Calu3 (cell line): ENCODE data around the gene ST6GALNAC3. TPM values are rescaled to one million over a fixed set of nuclear protein-coding genes. Genes with fewer than 3 reads are reported as not detected.

Experiments used
- BruUV-seq: library from RNA; stranded (reverse); fragments of 400-500 nt; replicated peaks from 2 replicates; lab custom pipeline; 2021; lab: Mats Ljungman, UMichigan
- CTCF ChIA-PET: fragments of 300-600 bp; sonication (Branson Sonifier 250); formaldehyde crosslinking; loops from one replicate; lab custom pipeline; 2022; ENCODE audit warnings: antibody characterized with exemption; lab: Charles Lee
- DNase-seq: peaks from one replicate; pipeline ENCODE4 v3.0.0; 2022
- H3K27ac Mint-ChIP-seq: one replicate; pipeline ENCODE4 v1.8.0; 2022; ENCODE audit warnings: mixed read lengths; ENCODE audit not compliant: unreplicated experiment
- H3K27me3 Mint-ChIP-seq: one replicate; pipeline ENCODE4 v1.8.0; 2022; ENCODE audit warnings: mixed read lengths; ENCODE audit not compliant: unreplicated experiment
- H3K36me3 Mint-ChIP-seq: one replicate; pipeline ENCODE4 v1.8.0; 2022; ENCODE audit warnings: mild to moderate bottlenecking, moderate library complexity, mixed read lengths; ENCODE audit not compliant: insufficient read depth, unreplicated experiment
- H3K4me1 Mint-ChIP-seq: one replicate; pipeline ENCODE4 v1.8.0; 2022; ENCODE audit warnings: mild to moderate bottlenecking, low read depth, mixed read lengths; ENCODE audit not compliant: unreplicated experiment
- H3K4me3 Mint-ChIP-seq: one replicate; pipeline ENCODE4 v1.8.0; 2022; ENCODE audit warnings: mild to moderate bottlenecking, low read depth, moderate library complexity, mixed read lengths; ENCODE audit not compliant: unreplicated experiment
- H3K9me3 Mint-ChIP-seq: one replicate; pipeline ENCODE4 v1.8.0; 2022; ENCODE audit warnings: low read depth, mixed read lengths; ENCODE audit not compliant: unreplicated experiment
- intact Hi-C: fragments of 100-400 bp; cut with micrococcal nuclease; formaldehyde crosslinking; loops from one replicate; pipeline ENCODE4 v1.10.0; 2022; ENCODE audit not compliant: unreplicated experiment
- total RNA-seq: library from RNA; stranded (reverse); gene quantifications from 2 replicates; pipeline ENCODE4 v1.2.3, GENCODE V29; 2022
- TF ChIP-seq, protein P1 (sequence below): fragments of 200-600 bp; IDR thresholded peaks from one replicate; pipeline ENCODE4 v1.8.0; 2022; ENCODE audit warnings: antibody characterized with exemption; ENCODE audit not compliant: unreplicated experiment

Gene ST6GALNAC3
- total RNA-seq, 1 experiment from 2014 or later, result 0.87 TPM

- no peak for DNase-seq
- no peaks in the 10 kb centered on the region for H3K36me3 Mint-ChIP-seq
- TF ChIP-seq, protein P1, sequence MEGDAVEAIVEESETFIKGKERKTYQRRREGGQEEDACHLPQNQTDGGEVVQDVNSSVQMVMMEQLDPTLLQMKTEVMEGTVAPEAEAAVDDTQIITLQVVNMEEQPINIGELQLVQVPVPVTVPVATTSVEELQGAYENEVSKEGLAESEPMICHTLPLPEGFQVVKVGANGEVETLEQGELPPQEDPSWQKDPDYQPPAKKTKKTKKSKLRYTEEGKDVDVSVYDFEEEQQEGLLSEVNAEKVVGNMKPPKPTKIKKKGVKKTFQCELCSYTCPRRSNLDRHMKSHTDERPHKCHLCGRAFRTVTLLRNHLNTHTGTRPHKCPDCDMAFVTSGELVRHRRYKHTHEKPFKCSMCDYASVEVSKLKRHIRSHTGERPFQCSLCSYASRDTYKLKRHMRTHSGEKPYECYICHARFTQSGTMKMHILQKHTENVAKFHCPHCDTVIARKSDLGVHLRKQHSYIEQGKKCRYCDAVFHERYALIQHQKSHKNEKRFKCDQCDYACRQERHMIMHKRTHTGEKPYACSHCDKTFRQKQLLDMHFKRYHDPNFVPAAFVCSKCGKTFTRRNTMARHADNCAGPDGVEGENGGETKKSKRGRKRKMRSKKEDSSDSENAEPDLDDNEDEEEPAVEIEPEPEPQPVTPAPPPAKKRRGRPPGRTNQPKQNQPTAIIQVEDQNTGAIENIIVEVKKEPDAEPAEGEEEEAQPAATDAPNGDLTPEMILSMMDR, result no peak
- CTCF ChIA-PET, result no interaction called here
- no peak overlapping the region for H3K4me3 Mint-ChIP-seq
- no TSS peak for BruUV-seq
- intact Hi-C loops, result no loop called here
- no peaks in the 10 kb centered on the region for H3K27me3 Mint-ChIP-seq
- H3K27ac Mint-ChIP-seq, result no peak overlapping the region
- H3K4me1 Mint-ChIP-seq, result no peaks in the 10 kb centered on the region
- peaks cover 3% of the 10 kb centered on the region for H3K9me3 Mint-ChIP-seq
Observed at GRCh38 chr1:76130992-76131391, 56.4 kb downstream of the ST6GALNAC3 start.

GRCh38 chr1:76133977-76134376, 59.4 kb downstream of the ST6GALNAC3 start:
- Mint-ChIP-seq H3K4me3 (no peak overlapping the region), H3K9me3 (no peaks in the 10 kb centered on the region), H3K27ac (no peak overlapping the region), H3K27me3 (no peaks in the 10 kb centered on the region), H3K36me3 (no peaks in the 10 kb centered on the region), H3K4me1 (no peaks in the 10 kb centered on the region)
- intact Hi-C loops, result no loop called here
- DNase-seq, result no peak
- TF ChIP-seq, protein P1, result no peak
- CTCF ChIA-PET, result no interaction called here
- BruUV-seq, result no TSS peak

- DNase-seq, result no peak
- Mint-ChIP-seq H3K27me3 (no peaks in the 10 kb centered on the region), H3K4me3 (no peak overlapping the region), H3K36me3 (no peaks in the 10 kb centered on the region), H3K9me3 (no peaks in the 10 kb centered on the region), H3K27ac (no peak overlapping the region), H3K4me1 (no peaks in the 10 kb centered on the region)
- intact Hi-C loops, result no loop called here
- no TSS peak for BruUV-seq
- TF ChIP-seq, protein P1, result no peak
- CTCF ChIA-PET, result interaction anchor here (0.7 kb wide), 1 partner anchor 238 kb away, joined by 7 read pairs; no protein-coding TSS in a partner anchor
Observed at GRCh38 chr1:76135835-76136234, 61.3 kb downstream of the ST6GALNAC3 start.

- DNase-seq, result no peak
- H3K4me1 Mint-ChIP-seq, result no peaks in the 10 kb centered on the region
- no peaks in the 10 kb centered on the region for H3K9me3 Mint-ChIP-seq
- H3K27ac Mint-ChIP-seq, result no peak overlapping the region
- intact Hi-C loops, result no loop called here
- TF ChIP-seq, protein P1, result no peak
- CTCF ChIA-PET, result no interaction called here
- no peaks in the 10 kb centered on the region for H3K27me3 Mint-ChIP-seq
- no peak overlapping the region for H3K4me3 Mint-ChIP-seq
- no TSS peak for BruUV-seq
- no peaks in the 10 kb centered on the region for H3K36me3 Mint-ChIP-seq
Observed at GRCh38 chr1:76136894-76137293, 62.3 kb downstream of the ST6GALNAC3 start.
